Hypothalamus (tissue), 51 donors: Measurements from ENCODE around the gene DNAH7.
"Not testable (repeated sequence)": the region's sequence is repeated elsewhere in the genome, so short reads cannot be mapped to it uniquely, and the experiment has no call there.

Source experiments
- DNase-seq, 51 donors: peaks; one replicate each; lab custom pipeline; 2025; lab: John Stamatoyannopoulos, UW

DNAH7 gene

DNA sequence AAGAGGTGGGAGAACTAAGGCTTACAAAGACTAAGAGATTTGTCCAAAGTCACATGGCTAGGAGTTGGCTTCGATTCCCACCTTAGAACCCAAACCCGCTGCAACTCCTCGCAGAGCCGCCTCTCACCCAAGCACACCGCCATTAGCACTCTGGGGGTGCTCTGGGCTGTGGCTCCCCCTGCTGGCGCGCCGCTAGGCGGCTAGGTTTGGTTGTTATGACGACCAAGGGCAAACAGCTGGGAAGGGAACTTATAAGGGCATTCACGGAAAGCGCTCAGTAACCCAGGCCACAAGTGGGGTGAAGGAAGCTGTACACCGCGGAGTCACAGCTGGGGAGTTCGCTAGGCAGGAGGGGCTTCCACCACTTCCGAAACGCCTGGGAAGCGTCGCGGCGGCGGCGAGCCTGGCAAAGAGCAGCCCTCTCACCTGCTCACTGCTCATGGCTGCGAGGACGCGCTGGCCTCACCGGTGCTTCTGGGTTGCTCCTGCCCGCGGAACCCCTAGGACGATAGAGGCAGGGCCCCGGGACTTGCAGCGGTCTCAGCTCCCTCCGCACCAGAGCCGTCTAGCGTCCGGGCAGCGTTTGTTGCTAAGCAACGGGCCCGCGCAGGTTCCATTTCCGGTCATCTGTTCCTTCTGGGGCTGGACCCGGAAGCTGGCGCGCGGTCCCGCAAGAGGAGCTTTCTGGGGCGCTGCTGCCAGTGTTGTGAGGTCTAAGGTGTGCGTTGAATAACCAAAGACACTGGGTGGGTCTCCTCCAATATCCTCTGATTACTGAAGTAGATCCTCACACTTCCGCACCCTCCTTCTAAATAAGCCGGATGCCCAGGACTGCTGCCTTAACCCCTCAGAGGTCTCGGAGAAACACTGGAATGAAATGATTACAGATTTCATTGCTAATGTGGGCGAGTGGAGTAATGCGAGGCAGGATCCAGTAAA, at the start of gene DNAH7:
DNAH7 (minus strand) TSS at position 567 of the 939 bp plus-strand sequence; CDS start at position 441, 126 bp downstream.
- peak; percentile 35 to 92 (median 79) for DNase-seq

- peak in 1 of 51 donors; percentile 4 for DNase-seq
Observed at GRCh38 chr2:196117214-196117705, 48.6 kb upstream of the DNAH7 start.

DNA sequence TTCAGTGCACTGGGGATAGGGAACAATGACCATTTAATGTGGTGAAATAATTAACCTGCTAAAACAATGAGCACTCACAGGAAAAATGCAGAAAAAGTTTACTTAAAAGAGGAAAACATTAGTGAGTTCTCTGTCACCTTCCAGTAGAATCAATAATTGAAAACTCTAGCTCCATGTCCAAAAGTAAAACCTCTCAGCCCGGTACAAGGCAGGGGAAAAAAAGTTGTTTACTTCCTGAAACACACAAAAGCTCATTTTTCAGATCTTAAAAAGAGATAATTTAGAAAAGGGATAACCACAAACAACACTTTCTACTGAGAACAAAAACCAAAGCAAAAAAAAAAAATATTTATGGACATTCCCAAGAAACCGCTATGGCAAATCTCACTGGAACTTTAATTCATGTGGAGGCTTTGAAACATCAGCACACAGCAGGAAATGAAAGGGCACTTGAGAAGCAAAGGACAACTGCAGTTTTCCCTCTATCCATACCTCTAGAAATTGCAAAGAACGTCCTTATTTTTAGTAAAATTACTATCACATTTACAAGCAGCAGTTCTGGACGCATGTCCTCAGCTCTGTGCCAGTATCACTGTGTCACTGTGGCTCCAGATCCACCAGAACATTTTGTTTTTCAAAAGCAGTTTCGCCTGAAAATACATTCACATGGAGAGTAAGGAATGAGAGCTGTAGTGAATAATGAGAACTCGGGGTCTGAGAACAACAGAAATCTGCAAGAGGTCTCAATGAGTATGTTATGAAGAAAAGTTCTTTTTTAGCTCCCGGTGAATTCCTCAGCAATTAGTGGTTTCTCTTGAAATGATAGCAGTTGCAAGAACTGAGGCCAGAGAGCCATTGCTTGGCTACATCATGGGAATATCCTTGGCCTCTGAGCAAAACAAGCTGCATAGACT, 44.7 kb upstream of the DNAH7 start:
- DNase-seq = peak in 6 of 51 donors; percentile 4 to 71 (median 6)

DNA sequence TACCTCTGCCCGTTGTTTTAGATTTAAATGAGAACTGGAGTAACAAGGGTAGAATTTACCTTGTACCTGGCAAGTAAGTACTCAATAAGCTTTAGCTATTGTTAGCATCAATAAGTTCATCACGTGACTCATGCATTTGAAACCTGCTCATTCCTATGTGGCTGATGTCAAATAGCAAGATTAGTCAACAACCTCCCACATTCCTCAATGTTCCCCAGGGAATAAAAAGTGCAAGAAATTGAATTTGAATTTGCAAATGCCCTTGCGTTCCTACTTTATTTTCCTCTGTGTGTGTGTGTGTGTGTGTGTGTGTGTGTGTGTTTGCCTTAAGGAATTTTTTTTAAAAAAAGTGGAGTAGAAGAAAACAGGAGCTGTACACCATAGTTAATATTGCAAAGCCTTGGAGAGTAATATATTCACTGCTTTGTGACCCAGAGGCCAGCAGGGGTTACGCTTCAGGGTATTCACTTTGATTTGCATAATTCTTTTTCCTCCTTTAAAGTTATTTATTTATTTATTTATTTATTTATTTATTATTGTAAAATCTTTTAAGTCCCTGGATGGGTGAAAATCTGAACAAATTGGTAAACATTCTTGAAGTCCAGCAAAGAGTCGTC, 43.9 kb upstream of the DNAH7 start:
- peak in 1 of 51 donors; percentile 57 for DNase-seq

DNA sequence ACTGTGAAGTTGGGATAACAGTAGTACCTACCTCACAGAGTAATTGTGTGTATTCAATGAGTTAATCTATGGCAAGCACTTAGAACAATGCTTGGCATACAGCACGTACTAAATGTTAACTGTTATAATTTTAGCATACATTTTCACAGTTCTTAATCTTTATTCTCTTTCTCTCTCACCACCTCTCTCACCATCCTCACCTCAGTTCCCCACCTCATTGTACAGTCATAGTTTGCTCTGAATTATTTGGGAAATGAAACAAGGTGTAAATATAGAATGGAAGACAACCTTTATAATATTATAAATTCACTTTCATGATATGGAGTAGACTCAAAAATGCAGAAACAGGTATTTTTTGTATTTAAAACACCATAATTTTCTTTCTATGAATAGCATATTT, 40.0 kb upstream of the DNAH7 start:
- no peak for DNase-seq

GRCh38 chr2:196105951-196106350, 37.3 kb upstream of the DNAH7 start:
- no peak for DNase-seq

DNA sequence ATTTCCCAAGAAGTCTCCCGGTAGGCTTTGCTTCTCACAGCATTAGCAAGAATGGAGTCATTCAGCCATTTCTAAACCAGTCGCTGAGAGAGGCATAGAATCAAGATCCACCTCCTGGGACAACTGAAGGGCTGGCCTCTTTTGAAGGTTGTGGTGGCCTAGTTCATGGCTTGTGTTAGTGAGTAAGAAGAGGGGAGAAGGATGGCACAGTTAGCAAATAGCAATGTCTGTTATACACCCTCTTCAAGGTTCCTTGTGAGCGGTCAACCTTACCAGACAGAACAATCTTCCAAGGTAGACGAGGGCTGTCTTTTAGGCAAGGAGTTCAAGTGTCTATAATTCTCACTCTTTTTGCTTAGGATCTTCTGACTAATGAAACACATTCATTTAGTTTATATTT, 35.4 kb upstream of the DNAH7 start:
- no peak for DNase-seq

- DNase-seq = no peak
Observed at GRCh38 chr2:196103626-196104025, 35.0 kb upstream of the DNAH7 start.

GRCh38 chr2:196101325-196101991, 32.8 kb upstream of the DNAH7 start:
- DNase-seq = no peak

- DNase-seq = no peak
Observed at GRCh38 chr2:196099916-196100315, 31.3 kb upstream of the DNAH7 start.

GRCh38 chr2:196097864-196098660, 29.4 kb upstream of the DNAH7 start:
- no peak for DNase-seq

- DNase-seq = no peak
Observed at GRCh38 chr2:196096982-196097745, 28.5 kb upstream of the DNAH7 start.

- no peak for DNase-seq
Observed at GRCh38 chr2:196096264-196096663, 27.6 kb upstream of the DNAH7 start.

DNA sequence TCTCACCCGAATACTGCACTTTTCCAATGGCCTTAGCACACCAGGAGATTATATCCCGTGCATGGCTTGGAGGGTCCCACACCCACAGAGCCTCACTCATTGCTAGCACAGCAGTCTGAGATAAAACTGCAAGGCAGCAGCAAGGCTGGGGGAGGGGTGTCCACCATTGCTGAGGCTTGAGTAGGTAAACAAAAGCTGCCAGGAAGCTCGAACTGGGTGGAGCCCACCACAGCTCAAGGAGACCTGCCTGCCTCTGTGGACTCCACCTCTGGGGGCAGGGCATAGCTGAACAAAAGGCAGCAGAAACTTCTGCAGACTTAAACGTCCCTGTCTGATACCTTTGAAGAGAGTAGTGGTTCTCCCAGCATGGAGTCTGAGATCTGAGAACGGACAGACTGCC, 20.8 kb upstream of the DNAH7 start:
- not testable (repeated sequence) for DNase-seq

DNA sequence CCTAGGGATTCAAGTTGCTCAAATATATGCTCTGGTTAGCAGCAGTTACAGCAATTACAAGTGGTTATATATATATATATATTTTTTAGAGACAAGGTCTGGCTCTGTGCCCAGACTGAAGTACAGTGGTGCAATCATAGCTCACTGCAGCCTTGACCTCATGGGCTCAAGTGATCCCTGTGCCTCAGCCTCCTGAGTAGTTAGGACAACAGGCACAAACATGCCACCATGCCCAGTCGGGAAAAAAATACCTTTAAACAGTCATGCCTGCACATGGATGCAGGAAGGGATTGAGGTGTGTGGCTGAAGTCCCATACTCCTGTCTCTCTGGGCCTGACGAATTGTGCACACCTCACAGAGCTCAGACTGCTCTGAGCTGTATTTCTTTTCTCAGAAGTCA, 19.6 kb upstream of the DNAH7 start:
- no peak for DNase-seq

DNA sequence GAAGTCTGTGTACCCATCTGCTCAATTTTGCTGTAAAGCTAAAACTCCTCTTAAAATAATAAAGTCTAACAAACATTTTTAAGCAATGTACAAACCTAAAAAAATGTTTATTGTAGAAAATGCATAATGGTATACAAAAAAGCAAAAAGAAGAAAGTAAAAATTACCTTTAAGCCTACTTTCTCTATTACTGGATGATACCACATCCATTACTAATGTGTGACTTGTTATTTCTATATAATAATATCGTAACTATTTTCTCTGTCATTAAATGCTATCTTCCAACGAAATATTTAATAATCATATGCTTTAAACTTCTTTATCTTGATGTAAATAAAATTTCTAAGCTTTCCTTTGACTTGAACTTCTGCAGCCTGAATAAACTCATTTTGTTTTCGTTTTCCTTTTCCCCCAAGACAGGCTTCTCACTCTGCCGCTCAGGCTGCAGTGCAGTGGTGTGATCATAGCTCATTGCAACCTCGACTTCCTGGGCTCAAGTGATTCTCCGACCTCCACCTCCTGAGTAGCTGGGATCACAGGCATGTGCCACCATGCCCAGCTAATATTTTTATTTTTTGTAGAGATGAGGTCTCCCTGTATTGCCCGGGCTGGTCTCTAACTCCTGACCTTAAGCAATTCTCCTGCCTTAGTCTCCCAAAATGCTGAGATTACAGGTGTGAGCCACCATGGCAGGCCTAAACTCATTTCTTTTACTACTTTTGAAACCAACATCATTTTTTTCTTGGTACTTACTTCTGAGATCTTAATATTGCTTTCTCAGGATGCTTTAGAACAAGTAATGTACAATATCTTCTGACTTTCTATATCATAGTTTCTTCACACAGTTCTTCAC, 18.1 kb upstream of the DNAH7 start:
- DNase-seq = no peak

DNA sequence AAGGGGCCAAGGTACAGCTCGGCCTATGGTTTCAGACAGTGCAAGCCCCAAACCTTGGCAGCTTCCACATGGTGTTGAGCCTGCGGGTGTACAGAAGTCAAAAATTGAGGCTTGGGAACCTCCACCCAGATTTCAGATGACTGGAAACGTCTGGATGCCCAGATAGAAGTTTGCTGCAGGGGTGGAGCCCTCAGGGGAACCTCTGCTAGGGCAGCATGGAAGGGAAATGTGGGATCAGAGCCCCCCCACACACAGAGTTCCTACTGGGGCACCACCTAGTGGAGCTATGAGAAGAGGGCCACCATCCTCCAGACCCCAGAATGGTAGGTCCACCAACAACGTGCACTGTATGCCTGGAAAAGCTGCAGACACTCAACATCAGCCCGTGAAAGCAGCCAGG, 15.0 kb upstream of the DNAH7 start:
- no peak for DNase-seq

GRCh38 chr2:196080526-196080925, 11.9 kb upstream of the DNAH7 start:
- DNase-seq = no peak
